PC-3 (cell line): ENCODE measurements around the gene BCL11B.

Experiments
- CTCF ChIP-seq: fragments of 300-600 bp; sonication (generic); conservative IDR thresholded peaks from 2 replicates; pipeline ENCODE4 v1.5.1; 2017; ENCODE audit warnings: antibody characterized with exemption, low read depth, mild to moderate bottlenecking, low read length
- EZH2 ChIP-seq: fragments of 300-600 bp; sonication (generic); IDR thresholded peaks from one replicate; pipeline ENCODE4 v1.6.1; 2017; ENCODE audit warnings: antibody characterized with exemption, mild to moderate bottlenecking, low read length; ENCODE audit not compliant: unreplicated experiment
- EZH2phosphoT487 ChIP-seq: fragments of 300-600 bp; sonication (generic); IDR thresholded peaks from 2 replicates; pipeline ENCODE4 v1.6.1; 2018; ENCODE audit warnings: mild to moderate bottlenecking, antibody characterized with exemption, low read length, borderline replicate concordance

DNA sequence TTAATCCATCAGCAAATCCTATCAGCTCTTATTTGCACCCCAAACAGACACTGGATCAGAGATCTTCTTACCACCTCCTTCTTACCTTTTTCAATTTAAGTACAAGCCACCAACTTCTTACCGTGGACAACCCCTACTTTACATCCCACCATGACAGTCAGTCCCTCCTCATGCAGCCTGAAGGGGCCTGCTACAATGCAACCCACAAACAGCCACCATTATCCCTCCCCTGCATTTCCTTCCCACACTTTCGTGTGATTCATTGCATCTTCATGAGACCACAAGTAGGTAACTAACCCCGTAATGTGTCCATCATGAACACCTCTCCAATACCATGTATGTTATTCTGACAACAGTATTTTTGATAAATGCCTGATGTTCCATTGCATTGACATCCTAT, 108.6 kb downstream of the BCL11B start:
- TF ChIP-seq CTCF (no peak), EZH2phosphoT487 (no peak), EZH2 (no peak)
